Stomach (tissue), 4 donors: Measurements from ENCODE around the gene TNFRSF8.

Source experiments
- CTCF ChIP-seq, 7 experiments: fragments of 450-650 bp in 4 of 7; fragments of 200-600 bp in 3 of 7; sonication (generic) in 3 of 7; IDR thresholded peaks; one replicate each; pipeline ENCODE4 v1.5.1; 2016 to 2019; ENCODE audit warnings: antibody characterized with exemption in 7 of 7, control low read depth in 2 of 7, mild to moderate bottlenecking in 1 of 7
- EP300 ChIP-seq: sonication (generic); formaldehyde crosslinking; IDR thresholded peaks from one replicate; pipeline ENCODE4 v1.6.1; 2017; ENCODE audit warnings: antibody characterized with exemption
- POLR2A ChIP-seq, 4 donors: fragments of 450-650 bp; IDR thresholded peaks; one replicate each; pipeline ENCODE4 v1.6.1; 2016; ENCODE audit warnings: antibody characterized with exemption in 4 of 4, control low read depth in 2 of 4, mild to moderate bottlenecking in 1 of 4, moderate library complexity in 1 of 4
- POLR2AphosphoS5 ChIP-seq, 3 donors: sonication (generic); formaldehyde crosslinking; IDR thresholded peaks; one replicate each; pipeline ENCODE4 v1.6.1; 2016; ENCODE audit warnings: antibody characterized with exemption in 3 of 3

- no peak for TF ChIP-seq CTCF (IDR thresholded peaks at IDR 0.05)
- no peak for TF ChIP-seq EP300
- TF ChIP-seq POLR2A (IDR thresholded peaks at IDR 0.05) = no peak
- no peak for TF ChIP-seq POLR2AphosphoS5 (IDR thresholded peaks at IDR 0.05)
These were observed 41.3 kb downstream of the TNFRSF8 start for GRCh38 chr1:12104417-12104816.
